ENCODE measurements around the gene OGDHL.

The OGDHL gene

GRCh38 chr10:49688261-49688846 is 73.8 kb downstream of the OGDHL start:
- H3K27me3 ChIP-seq (ENCODE audit: control insufficient read depth, insufficient read depth, low read length), result no peaks in the 10 kb centered on the region
- no peak overlapping the region for H3K4me3 ChIP-seq (ENCODE audit: low read depth, low read length)

GRCh38 chr10:49686651-49687050 is 75.5 kb downstream of the OGDHL start:
- no peaks in the 10 kb centered on the region for H3K27me3 ChIP-seq (ENCODE audit: control insufficient read depth, insufficient read depth, low read length)
- TF ChIP-seq CTCF (IDR thresholded peaks at IDR 0.05), result no peak
- H3K4me3 ChIP-seq (ENCODE audit: low read depth, low read length), result no peak overlapping the region
- no peak overlapping the region for H3K9ac ChIP-seq
- no peak overlapping the region for H3K27ac ChIP-seq
- H3K36me3 ChIP-seq (ENCODE audit: control insufficient read depth, insufficient read depth, low read length), result no peaks in the 10 kb centered on the region
- no peaks in the 10 kb centered on the region for H3K9me3 ChIP-seq (ENCODE audit: control insufficient read depth, low read length)
- H3K79me2 ChIP-seq, result no peaks in the 10 kb centered on the region
- H2AFZ ChIP-seq, result no peak overlapping the region
- H3K4me1 ChIP-seq, result no peaks in the 10 kb centered on the region
- H3K4me2 ChIP-seq (ENCODE audit: low read length), result no peak overlapping the region

More at GRCh38 chr10:49688261-49688846, 73.8 kb downstream of the OGDHL start:
- H3K27ac ChIP-seq, result no peak overlapping the region
- H2AFZ ChIP-seq, result no peak overlapping the region
- no peak overlapping the region for H3K9ac ChIP-seq
- H3K4me1 ChIP-seq, result no peaks in the 10 kb centered on the region
- H3K9me3 ChIP-seq (ENCODE audit: control insufficient read depth, low read length), result no peaks in the 10 kb centered on the region
- H3K36me3 ChIP-seq (ENCODE audit: control insufficient read depth, insufficient read depth, low read length), result no peaks in the 10 kb centered on the region
- H3K4me2 ChIP-seq (ENCODE audit: low read length), result no peak overlapping the region
- H3K79me2 ChIP-seq, result no peaks in the 10 kb centered on the region
- no peak for TF ChIP-seq CTCF (IDR thresholded peaks at IDR 0.05)
